ENCODE data around the gene ZKSCAN5.

Gene ZKSCAN5

GRCh38 chr7:99554939-99555338 is 50.5 kb downstream of the ZKSCAN5 start:
- TF ChIP-seq CTCF (IDR thresholded peaks at IDR 0.05; ENCODE audit: low read depth, low read length, poor library complexity, severe bottlenecking): no peak
- TF ChIP-seq EZH2phosphoT487 (IDR thresholded peaks at IDR 0.05; ENCODE audit: borderline replicate concordance, low read length): no peak
- Histone ChIP-seq H3K4me1 (ENCODE audit: control insufficient read depth, low read length) (peaks cover 43% of the 10 kb centered on the region), H3K27me3 (ENCODE audit: control insufficient read depth, low read length) (no peaks in the 10 kb centered on the region), H3K4me3 (ENCODE audit: low read length) (no peak overlapping the region), H3K36me3 (ENCODE audit: control insufficient read depth, low read length) (peaks cover 64% of the 10 kb centered on the region), H3K9me3 (ENCODE audit: control insufficient read depth, insufficient read depth, low read length) (no peaks in the 10 kb centered on the region), H4K20me1 (ENCODE audit: control insufficient read depth, insufficient read depth, low read depth, low read length) (peaks cover 8% of the 10 kb centered on the region; the same call in 1 of the 2 replicates), H3K4me2 (ENCODE audit: low read length) (no peak overlapping the region), H3K79me2 (ENCODE audit: control insufficient read depth, low read length) (peaks cover 91% of the 10 kb centered on the region), H3F3A (ENCODE audit: control insufficient read depth, insufficient read depth) (peaks cover 28% of the 10 kb centered on the region), H3K9me2 (replicated peaks; ENCODE audit: control insufficient read depth, low read length) (no peaks in the 10 kb centered on the region), H3K27ac (ENCODE audit: low read depth, low read length) (no peak overlapping the region)

- Histone ChIP-seq H3K79me2 (ENCODE audit: control insufficient read depth, low read length) (peaks cover 92% of the 10 kb centered on the region), H4K20me1 (ENCODE audit: control insufficient read depth, insufficient read depth, low read depth, low read length) (peaks cover 29% of the 10 kb centered on the region; the same call in 1 of the 2 replicates), H3K4me2 (ENCODE audit: low read length) (peak overlapping the region; percentile 88), H3F3A (ENCODE audit: control insufficient read depth, insufficient read depth) (peaks cover 28% of the 10 kb centered on the region), H3K36me3 (ENCODE audit: control insufficient read depth, low read length) (peaks cover 84% of the 10 kb centered on the region), H3K4me1 (ENCODE audit: control insufficient read depth, low read length) (peaks cover 48% of the 10 kb centered on the region), H3K9me3 (ENCODE audit: control insufficient read depth, insufficient read depth, low read length) (no peaks in the 10 kb centered on the region), H3K4me3 (ENCODE audit: low read length) (peak overlapping the region; percentile 100), H3K27ac (ENCODE audit: low read depth, low read length) (peak overlapping the region; percentile 89), H3K27me3 (ENCODE audit: control insufficient read depth, low read length) (no peaks in the 10 kb centered on the region), H3K9me2 (replicated peaks; ENCODE audit: control insufficient read depth, low read length) (no peaks in the 10 kb centered on the region)
- TF ChIP-seq EZH2phosphoT487 (IDR thresholded peaks at IDR 0.05; ENCODE audit: borderline replicate concordance, low read length) (no peak), CTCF (IDR thresholded peaks at IDR 0.05; ENCODE audit: low read depth, low read length, poor library complexity, severe bottlenecking) (no peak)
Measured at GRCh38 chr7:99557196-99557607, 52.7 kb downstream of the ZKSCAN5 start.

GRCh38 chr7:99557940-99558305 is 53.5 kb downstream of the ZKSCAN5 start:
- peaks cover 88% of the 10 kb centered on the region for H3K36me3 ChIP-seq (ENCODE audit: control insufficient read depth, low read length)
- H4K20me1 ChIP-seq (ENCODE audit: control insufficient read depth, insufficient read depth, low read depth, low read length): peaks cover 35% of the 10 kb centered on the region; the same call in 1 of the 2 replicates
- H3K4me1 ChIP-seq (ENCODE audit: control insufficient read depth, low read length): peaks cover 42% of the 10 kb centered on the region
- H3K9me2 ChIP-seq (replicated peaks; ENCODE audit: control insufficient read depth, low read length): no peaks in the 10 kb centered on the region
- peaks cover 94% of the 10 kb centered on the region for H3K79me2 ChIP-seq (ENCODE audit: control insufficient read depth, low read length)
- no peaks in the 10 kb centered on the region for H3K27me3 ChIP-seq (ENCODE audit: control insufficient read depth, low read length)
- no peaks in the 10 kb centered on the region for H3K9me3 ChIP-seq (ENCODE audit: control insufficient read depth, insufficient read depth, low read length)
- peak overlapping the region; percentile 89 for H3K27ac ChIP-seq (ENCODE audit: low read depth, low read length)
- TF ChIP-seq CTCF (IDR thresholded peaks at IDR 0.05; ENCODE audit: low read depth, low read length, poor library complexity, severe bottlenecking): no peak
- no peak for TF ChIP-seq EZH2phosphoT487 (IDR thresholded peaks at IDR 0.05; ENCODE audit: borderline replicate concordance, low read length)
- H3F3A ChIP-seq (ENCODE audit: control insufficient read depth, insufficient read depth): peaks cover 23% of the 10 kb centered on the region
- H3K4me2 ChIP-seq (ENCODE audit: low read length): peak overlapping the region; percentile 88
- peak overlapping the region; percentile 100 for H3K4me3 ChIP-seq (ENCODE audit: low read length)

All from DOHH2 (cell line).